ENCODE data around the gene CDH13. TPM values are rescaled to one million over a fixed set of nuclear protein-coding genes. Genes with fewer than 3 reads are reported as not detected.

Gene CDH13
- total RNA-seq, 4 donors from 2014 or later, result 5.8 to 36.7 (median 20.4) TPM

DNA sequence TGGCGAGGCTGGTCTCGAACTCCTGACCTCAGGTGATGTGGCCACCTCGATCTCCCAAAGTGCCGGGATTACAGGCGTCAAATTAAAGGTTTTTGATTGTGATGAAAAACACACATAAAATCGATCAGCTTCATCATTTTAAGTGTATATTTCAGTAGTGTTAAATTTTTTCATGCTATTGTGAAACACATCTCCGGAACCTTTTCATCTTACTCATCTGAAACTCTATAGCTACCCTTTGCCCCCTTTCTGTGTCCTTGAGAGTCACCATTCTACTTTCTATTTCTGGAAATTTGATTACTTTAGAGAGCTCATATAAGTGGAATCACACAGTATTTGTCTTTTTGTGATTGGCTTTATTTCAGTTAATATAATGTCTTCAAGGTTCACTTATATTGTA lies 702.7 kb downstream of the CDH13 start:
- Histone ChIP-seq H3K4me1 (no peaks in the 10 kb centered on the region), H3K27ac (no peak overlapping the region), H3K9me3 (no peaks in the 10 kb centered on the region), H3K36me3 (no peaks in the 10 kb centered on the region), H3K4me3 (no peak overlapping the region), H3K27me3 (no peaks in the 10 kb centered on the region)
- in situ Hi-C loops (cut with MboI; ENCODE audit: low sequenced_read_pairs in 4 of 4) (no loop called here), intact Hi-C loops (cut with DNase I; ENCODE audit: low total_unique reads) (no loop called here)
- DNase-seq (no peak), ATAC-seq (no peak)
- TF ChIP-seq, protein P1, sequence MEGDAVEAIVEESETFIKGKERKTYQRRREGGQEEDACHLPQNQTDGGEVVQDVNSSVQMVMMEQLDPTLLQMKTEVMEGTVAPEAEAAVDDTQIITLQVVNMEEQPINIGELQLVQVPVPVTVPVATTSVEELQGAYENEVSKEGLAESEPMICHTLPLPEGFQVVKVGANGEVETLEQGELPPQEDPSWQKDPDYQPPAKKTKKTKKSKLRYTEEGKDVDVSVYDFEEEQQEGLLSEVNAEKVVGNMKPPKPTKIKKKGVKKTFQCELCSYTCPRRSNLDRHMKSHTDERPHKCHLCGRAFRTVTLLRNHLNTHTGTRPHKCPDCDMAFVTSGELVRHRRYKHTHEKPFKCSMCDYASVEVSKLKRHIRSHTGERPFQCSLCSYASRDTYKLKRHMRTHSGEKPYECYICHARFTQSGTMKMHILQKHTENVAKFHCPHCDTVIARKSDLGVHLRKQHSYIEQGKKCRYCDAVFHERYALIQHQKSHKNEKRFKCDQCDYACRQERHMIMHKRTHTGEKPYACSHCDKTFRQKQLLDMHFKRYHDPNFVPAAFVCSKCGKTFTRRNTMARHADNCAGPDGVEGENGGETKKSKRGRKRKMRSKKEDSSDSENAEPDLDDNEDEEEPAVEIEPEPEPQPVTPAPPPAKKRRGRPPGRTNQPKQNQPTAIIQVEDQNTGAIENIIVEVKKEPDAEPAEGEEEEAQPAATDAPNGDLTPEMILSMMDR (IDR thresholded peaks at IDR 0.05 in 4 of 5, conservative IDR thresholded peaks at IDR 0.05 in 1 of 5), result no peak
- no peak for TF ChIP-seq POLR2A (IDR thresholded peaks at IDR 0.05)

DNA sequence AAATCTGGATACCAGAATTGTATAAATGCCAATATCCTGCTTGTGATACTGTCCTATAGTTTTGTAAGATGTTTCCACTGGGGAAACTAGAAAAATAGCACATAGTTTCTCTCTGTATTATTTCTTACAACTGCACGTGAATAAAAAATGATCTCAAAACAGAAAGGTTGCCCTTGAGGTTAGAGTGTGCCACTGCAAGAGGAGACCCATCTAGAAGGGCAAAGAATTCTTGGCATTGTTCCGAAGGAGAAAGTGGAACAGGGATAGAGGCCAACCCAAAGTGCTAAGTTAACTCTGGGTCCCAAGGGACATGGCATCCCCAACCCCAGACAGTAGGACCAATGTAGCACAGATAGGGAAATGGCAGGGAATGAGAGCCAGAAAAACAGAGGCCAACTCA lies 703.5 kb downstream of the CDH13 start:
- intact Hi-C loops (cut with DNase I; ENCODE audit: low total_unique reads), result no loop called here
- Histone ChIP-seq H3K4me1 (no peaks in the 10 kb centered on the region), H3K9me3 (no peaks in the 10 kb centered on the region), H3K27me3 (no peaks in the 10 kb centered on the region), H3K27ac (no peak overlapping the region), H3K4me3 (no peak overlapping the region), H3K36me3 (no peaks in the 10 kb centered on the region)
- ATAC-seq, result no peak
- in situ Hi-C loops (cut with MboI; ENCODE audit: low sequenced_read_pairs in 4 of 4), result no loop called here
- TF ChIP-seq POLR2A (IDR thresholded peaks at IDR 0.05), result no peak
- TF ChIP-seq, protein P1 (IDR thresholded peaks at IDR 0.05 in 4 of 5, conservative IDR thresholded peaks at IDR 0.05 in 1 of 5), result no peak
- DNase-seq, result no peak

DNA sequence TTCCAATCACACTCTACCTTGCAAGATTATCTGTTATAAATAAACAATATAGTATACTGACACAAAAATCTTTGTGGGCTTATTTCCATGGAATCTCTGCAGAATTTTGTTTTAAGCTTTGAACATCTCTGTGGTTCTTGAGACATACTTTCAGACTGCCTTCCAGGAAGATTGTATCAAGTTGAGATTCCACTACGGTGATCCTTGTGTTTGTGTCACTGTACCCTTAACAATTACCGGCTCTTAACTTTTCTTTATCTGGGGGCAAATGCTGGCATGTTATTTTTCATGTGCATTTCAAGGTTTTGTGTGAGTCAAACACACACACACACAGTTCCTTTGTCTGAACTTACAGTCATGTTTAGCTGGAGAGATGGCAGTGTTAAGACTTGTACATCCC lies 708.3 kb downstream of the CDH13 start:
- no peaks in the 10 kb centered on the region for H3K9me3 ChIP-seq
- H3K27me3 ChIP-seq, result no peaks in the 10 kb centered on the region
- TF ChIP-seq POLR2A (IDR thresholded peaks at IDR 0.05), result no peak
- TF ChIP-seq, protein P1 (IDR thresholded peaks at IDR 0.05 in 4 of 5, conservative IDR thresholded peaks at IDR 0.05 in 1 of 5), result no peak
- ATAC-seq, result no peak
- peaks cover 0 to 22% of the 10 kb centered on the region in 2 donors for H3K4me1 ChIP-seq
- no peak overlapping the region for H3K27ac ChIP-seq
- in situ Hi-C loops (cut with MboI; ENCODE audit: low sequenced_read_pairs in 4 of 4), result no loop called here
- DNase-seq, result no peak
- H3K4me3 ChIP-seq, result no peak overlapping the region
- intact Hi-C loops (cut with DNase I; ENCODE audit: low total_unique reads), result no loop called here
- no peaks in the 10 kb centered on the region for H3K36me3 ChIP-seq

DNA sequence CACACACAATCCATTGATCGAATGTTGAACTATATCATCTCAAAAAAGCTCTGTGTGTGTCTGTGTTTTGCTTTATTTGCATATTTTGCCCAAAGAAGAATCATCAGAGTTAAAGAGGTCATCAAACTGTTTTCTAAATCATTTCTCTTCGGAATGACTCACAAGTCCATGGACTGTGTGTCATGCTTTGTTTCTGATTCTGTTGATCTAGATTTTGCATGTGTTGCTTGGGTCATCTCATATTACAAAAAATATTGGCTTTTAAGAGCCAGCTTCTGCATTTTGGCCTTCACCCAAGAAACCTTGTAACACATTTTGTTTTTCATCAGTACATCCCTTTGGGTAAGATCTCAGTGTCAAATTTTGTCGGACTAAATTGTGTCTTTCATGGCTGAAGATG lies 709.8 kb downstream of the CDH13 start:
- no peak for TF ChIP-seq POLR2A (IDR thresholded peaks at IDR 0.05)
- TF ChIP-seq, protein P1 (IDR thresholded peaks at IDR 0.05 in 4 of 5, conservative IDR thresholded peaks at IDR 0.05 in 1 of 5), result no peak
- ATAC-seq (peak; percentile 73 to 85), DNase-seq (peak in 1 of 2 donors; percentile 19)
- no peaks in the 10 kb centered on the region for H3K36me3 ChIP-seq
- no peaks in the 10 kb centered on the region for H3K9me3 ChIP-seq
- H3K4me3 ChIP-seq, result no peak overlapping the region
- H3K27ac ChIP-seq, result peak overlapping the region in 2 of 4 donors; percentile 47 to 59
- no peaks in the 10 kb centered on the region for H3K27me3 ChIP-seq
- intact Hi-C loops (cut with DNase I; ENCODE audit: low total_unique reads), result no loop called here
- in situ Hi-C loops (cut with MboI; ENCODE audit: low sequenced_read_pairs in 4 of 4), result no loop called here
- peaks cover 0 to 22% of the 10 kb centered on the region in 2 donors for H3K4me1 ChIP-seq

DNA sequence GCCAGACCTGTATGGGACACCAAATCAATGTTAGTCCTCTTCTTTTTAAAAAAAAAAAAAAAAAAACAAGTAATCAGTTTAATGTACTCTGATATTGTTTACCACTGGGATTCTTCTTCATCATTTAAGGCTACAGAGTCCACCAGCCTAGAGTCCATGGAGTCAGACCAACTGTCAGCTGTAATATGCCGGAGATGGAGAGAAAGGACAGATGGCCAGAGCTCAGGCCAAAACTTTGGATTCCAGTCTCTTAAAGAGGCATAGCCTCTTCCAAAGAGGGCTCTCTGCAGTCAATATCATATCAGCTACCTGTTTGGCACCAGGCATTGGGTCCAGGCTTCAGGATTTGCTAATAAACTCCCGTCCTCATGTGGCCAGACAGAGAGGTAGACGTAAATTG lies 711.4 kb downstream of the CDH13 start:
- in situ Hi-C loops (cut with MboI; ENCODE audit: low sequenced_read_pairs in 4 of 4), result no loop called here

More for the DNA sequence above, 711.4 kb downstream of the CDH13 start:
- TF ChIP-seq, protein P1 (IDR thresholded peaks at IDR 0.05 in 4 of 5, conservative IDR thresholded peaks at IDR 0.05 in 1 of 5), result no peak
- TF ChIP-seq POLR2A (IDR thresholded peaks at IDR 0.05), result no peak
- Histone ChIP-seq H3K27me3 (no peaks in the 10 kb centered on the region), H3K4me3 (no peak overlapping the region), H3K27ac (no peak overlapping the region), H3K4me1 (peaks cover 0 to 22% of the 10 kb centered on the region in 2 donors), H3K36me3 (no peaks in the 10 kb centered on the region), H3K9me3 (no peaks in the 10 kb centered on the region)
- no peak for DNase-seq
- intact Hi-C loops (cut with DNase I; ENCODE audit: low total_unique reads), result no loop called here
- peak in 1 of 2 donors; percentile 51 for ATAC-seq
